CD4-positive, alpha-beta T cell treated with Interleukin-2 at 100 ng/mL for 4 hours (primary cell): ENCODE results near the gene CDH13.

Experiments used
- DNase-seq: peaks from one replicate; pipeline ENCODE4 v3.0.0-alpha.2; 2020; ENCODE audit warnings: low spot score

Gene CDH13

GRCh38 chr16:83845263-83845662 is 1218.5 kb downstream of the CDH13 start:
- DNase-seq = no peak

DNA sequence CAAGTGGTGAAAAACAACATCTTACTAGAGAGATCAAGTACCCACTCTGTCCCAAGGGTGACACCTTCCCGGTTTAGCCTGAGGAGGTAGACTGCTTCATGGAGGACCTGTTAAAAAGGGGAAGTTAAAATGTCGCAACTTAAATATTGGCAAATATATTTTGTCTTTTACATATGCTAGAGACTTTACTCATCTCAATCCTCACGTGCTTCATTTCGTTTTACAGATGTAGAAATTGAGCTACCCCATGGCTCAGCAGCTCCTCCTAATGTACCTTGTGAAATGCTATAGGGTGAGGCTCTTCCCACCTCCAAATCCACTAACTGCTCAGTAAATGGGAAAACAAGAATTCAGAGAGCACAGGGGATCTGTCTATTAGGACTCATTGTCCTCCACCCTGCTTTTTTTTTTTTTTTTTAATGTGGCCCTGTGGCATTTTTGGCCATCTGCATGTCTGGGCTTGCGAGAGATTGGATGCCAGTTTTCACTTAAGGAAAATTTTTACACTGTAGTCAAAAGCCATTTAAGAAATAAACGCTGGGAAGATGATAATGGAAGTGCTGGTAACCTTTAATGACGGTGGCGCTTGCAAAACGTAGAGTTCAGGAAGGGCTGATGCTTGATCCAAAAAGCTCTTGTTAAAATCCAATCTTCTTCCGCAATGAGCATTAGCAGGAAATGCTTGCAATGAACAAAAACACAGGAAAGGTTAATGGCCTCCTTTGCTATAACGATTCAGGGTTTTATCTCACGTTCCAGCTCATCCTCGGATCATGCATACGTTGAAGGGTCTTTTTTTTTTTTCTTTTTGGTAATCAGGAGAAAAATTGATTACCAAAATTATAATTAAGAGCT is 1220.8 kb downstream of the CDH13 start:
- DNase-seq = no peak

GRCh38 chr16:83849421-83849820 is 1222.7 kb downstream of the CDH13 start:
- DNase-seq = no peak
